B cell (primary cell): ENCODE data around the gene VPS8. TPM values are rescaled to one million over a fixed set of nuclear protein-coding genes. Genes with fewer than 3 reads are reported as not detected.

Source experiments
- ATAC-seq: fragments of 200-7000 bp; cut with Tn5 transposase; one replicate; pipeline ENCODE4 v1.10.0; 2021; ENCODE audit warnings: low read depth, mild to moderate bottlenecking, moderate number of reproducible peaks, moderate library complexity
- CTCF ChIA-PET: fragments of 350-600 bp; sonication (Branson Sonifier 250); formaldehyde crosslinking; loops from one replicate; lab custom pipeline; 2021; ENCODE audit warnings: antibody characterized with exemption, inconsistent platforms; lab: Charles Lee
- POLR2A ChIA-PET: fragments of 350-600 bp; sonication (Branson Sonifier 250); formaldehyde crosslinking; loops from one replicate; lab custom pipeline; 2021; ENCODE audit warnings: antibody characterized with exemption; lab: Charles Lee
- DNase-seq: peaks from one replicate; pipeline ENCODE4 v3.0.0; 2013
- H2AFZ ChIP-seq: 2 replicates; pipeline ENCODE4 v1.6.1; 2012; ENCODE audit warnings: mild to moderate bottlenecking, low read depth, low read length; ENCODE audit not compliant: insufficient read depth, poor library complexity, severe bottlenecking
- H3K27ac ChIP-seq, 2 donors: 1 replicate in 1 of 2; 2 replicates in 1 of 2; pipeline ENCODE4 v1.5.1; 2012 to 2013; ENCODE audit warnings: low read length in 2 of 2, mild to moderate bottlenecking in 2 of 2, moderate library complexity in 1 of 2
- H3K27me3 ChIP-seq, 4 experiments: fragments of 200-600 bp in 1 of 4; sonication (generic) in 1 of 4; replicated peaks in 1 of 4; 1 replicate in 2 of 4; 2 replicates in 2 of 4; pipeline versions ENCODE4 v1.6.1 to v1.7.0; 2013 to 2016; ENCODE audit warnings: low read length in 3 of 4, mild to moderate bottlenecking in 2 of 4, mixed read lengths in 1 of 4, moderate library complexity in 1 of 4; ENCODE audit not compliant: insufficient read depth in 4 of 4, control insufficient read depth in 3 of 4; ENCODE audit errors: control extremely low read depth in 1 of 4
- H3K36me3 ChIP-seq, 2 experiments: replicated peaks in 1 of 2; 1 replicate in 1 of 2; 2 replicates in 1 of 2; pipeline versions ENCODE4 v1.6.1 to v1.7.1; 2013; ENCODE audit warnings: low read length in 1 of 2; ENCODE audit not compliant: insufficient read depth in 2 of 2, control insufficient read depth in 1 of 2; ENCODE audit errors: control extremely low read depth in 1 of 2, extremely low read depth in 1 of 2
- H3K4me1 ChIP-seq, 2 donors: fragments of 200-600 bp in 1 of 2; sonication (generic) in 1 of 2; 1 replicate in 1 of 2; 2 replicates in 1 of 2; pipeline versions ENCODE4 v1.5.1 to v1.6.1; 2013 to 2017; ENCODE audit warnings: low read length in 2 of 2; ENCODE audit not compliant: control insufficient read depth in 2 of 2, insufficient read depth in 2 of 2
- H3K4me2 ChIP-seq: replicated peaks from 2 replicates; pipeline ENCODE3; 2012; ENCODE audit warnings: mild to moderate bottlenecking, low read depth, low read length; ENCODE audit not compliant: poor library complexity, severe bottlenecking
- H3K4me3 ChIP-seq, 5 experiments: fragments of 200-600 bp in 1 of 5; sonication (generic) in 1 of 5; 1 replicate in 3 of 5; 2 replicates in 2 of 5; pipeline versions ENCODE4 v1.5.1 to v1.7.0; 2011 to 2016; ENCODE audit warnings: low read length in 4 of 5, mild to moderate bottlenecking in 4 of 5, low read depth in 2 of 5, control low read depth in 1 of 5, moderate library complexity in 1 of 5; ENCODE audit not compliant: insufficient read depth in 1 of 5; ENCODE audit errors: control extremely low read depth in 1 of 5, extremely low read depth in 1 of 5
- H3K79me2 ChIP-seq: fragments of 200-600 bp; sonication (generic); one replicate; pipeline ENCODE4 v1.6.0; 2016; ENCODE audit warnings: low read length; ENCODE audit not compliant: control insufficient read depth, insufficient read depth
- H3K9ac ChIP-seq: fragments of 200-600 bp; sonication (generic); 2 replicates; pipeline ENCODE4 v1.6.1; 2017; ENCODE audit warnings: mild to moderate bottlenecking, low read length, moderate library complexity
- H3K9me3 ChIP-seq, 3 donors: one replicate each; pipeline versions ENCODE4 v1.6.1 to v1.7.1; 2013; ENCODE audit warnings: low read length in 2 of 3; ENCODE audit not compliant: control insufficient read depth in 2 of 3, insufficient read depth in 1 of 3; ENCODE audit errors: control extremely low read depth in 1 of 3
- H4K20me1 ChIP-seq: 2 replicates; pipeline ENCODE4 v1.6.0; 2012; ENCODE audit warnings: mild to moderate bottlenecking, low read length; ENCODE audit not compliant: insufficient read depth, control insufficient read depth, poor library complexity, severe bottlenecking
- H3K27ac Mint-ChIP-seq: one replicate; pipeline ENCODE4 v1.8.0; 2021; ENCODE audit warnings: mixed read lengths
- H3K27me3 Mint-ChIP-seq: one replicate; pipeline ENCODE4 v1.8.0; 2021; ENCODE audit warnings: mixed read lengths
- H3K4me1 Mint-ChIP-seq: one replicate; pipeline ENCODE4 v1.8.0; 2021; ENCODE audit warnings: mixed read lengths
- H3K4me3 Mint-ChIP-seq: one replicate; pipeline ENCODE4 v1.8.0; 2021; ENCODE audit warnings: mixed read lengths
- H3K9me3 Mint-ChIP-seq: one replicate; pipeline ENCODE4 v1.8.0; 2022; ENCODE audit warnings: mixed read lengths; ENCODE audit not compliant: insufficient read depth
- EZH2 ChIP-seq: IDR thresholded peaks from 2 replicates; pipeline ENCODE4 v1.6.1; 2012; ENCODE audit warnings: borderline replicate concordance, low read depth, mild to moderate bottlenecking, moderate library complexity, low read length; ENCODE audit not compliant: insufficient read depth, poor library complexity, severe bottlenecking
- WGBS: methylation state at CpG from one replicate; pipeline ENCODE4 v1.1.5; 2013; ENCODE audit warnings: missing lambda C conversion rate; ENCODE audit not compliant: insufficient coverage; 5-methylcytosine and 5-hydroxymethylcytosine counted together
- intact Hi-C: fragments of 100-400 bp; cut with micrococcal nuclease; formaldehyde crosslinking; loops from one replicate; pipeline ENCODE4 v1.10.0; 2022
- polyA plus RNA-seq: library from polyadenylated mRNA; depleted of rRNA; stranded (reverse); fragments of >200 nt; gene quantifications from 2 replicates; pipeline ENCODE4 v1.2.3, GENCODE V29; 2012
- total RNA-seq, 2 donors: library from RNA; stranded (reverse); fragments of 120-200 nt in 1 of 2; gene quantifications; 1 replicate in 1 of 2; 2 replicates in 1 of 2; pipeline versions ENCODE4 v1.2.3 to v1.2.4, GENCODE V29; 2013 to 2022
- TF ChIP-seq, protein P1 (sequence below): fragments of 200-600 bp; IDR thresholded peaks from one replicate; pipeline ENCODE4 v1.8.0; 2022; ENCODE audit warnings: antibody characterized with exemption, mild to moderate bottlenecking

VPS8 gene
- total and polyA plus RNA-seq, 2 donors (not counting 1 experiment from before 2014, with no cell fraction given), result 18.3 to 95.6 TPM

DNA sequence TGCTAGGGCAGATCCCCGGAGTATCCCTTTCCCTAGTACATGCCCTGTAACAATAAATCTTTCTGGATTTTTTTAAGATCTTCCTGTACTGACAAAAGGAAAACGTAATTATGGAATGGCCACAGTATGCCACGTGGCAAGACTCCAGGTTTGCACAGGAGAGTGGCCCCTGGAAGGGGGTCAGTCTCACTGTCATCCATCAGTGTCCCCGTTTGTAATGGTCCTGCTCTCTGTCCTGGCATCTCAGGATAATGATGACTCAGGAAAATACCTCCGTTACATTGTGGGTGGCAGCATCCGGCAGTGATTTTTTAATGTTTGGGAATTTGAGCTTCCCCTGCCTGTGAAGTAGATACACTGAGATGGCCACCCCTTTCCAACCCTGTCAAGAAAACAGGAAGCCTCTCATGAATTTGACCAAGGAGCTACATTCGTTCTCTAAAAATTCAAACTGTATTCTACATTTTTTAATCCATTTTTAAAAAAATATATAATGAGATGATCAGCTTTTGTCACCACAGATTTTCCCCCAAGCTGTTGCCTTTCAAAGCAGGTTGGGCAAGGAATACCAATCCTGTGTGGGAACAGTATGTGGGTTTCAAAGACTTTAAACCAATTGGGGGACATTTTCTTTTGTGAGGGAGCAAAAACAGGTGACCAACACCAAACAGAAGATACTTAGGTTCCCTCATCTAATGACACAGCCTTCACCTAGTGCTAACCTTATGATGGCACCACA is 230.5 kb downstream of the VPS8 start:
- ATAC-seq, result no peak
- WGBS, result 97% methylated on average over 5 of the region's 7 CpGs
- Histone ChIP-seq H3K4me2 (no peak overlapping the region), H3K4me3 (no peak overlapping the region), H3K9ac (no peak overlapping the region), H3K27ac (no peak overlapping the region), H2AFZ (no peak overlapping the region), H3K27me3 (no peaks in the 10 kb centered on the region), H3K9me3 (no peaks in the 10 kb centered on the region), H3K79me2 (no peaks in the 10 kb centered on the region), H3K4me1 (no peaks in the 10 kb centered on the region), H3K36me3 (peaks cover 0 to 13% of the 10 kb centered on the region in 2 experiments), H4K20me1 (no peaks in the 10 kb centered on the region)
- POLR2A ChIA-PET, result no interaction called here
- Mint-ChIP-seq H3K27me3 (no peaks in the 10 kb centered on the region), H3K4me3 (no peak overlapping the region), H3K4me1 (no peaks in the 10 kb centered on the region), H3K9me3 (peaks cover 2% of the 10 kb centered on the region), H3K27ac (no peak overlapping the region)
- intact Hi-C loops, result no loop called here
- TF ChIP-seq, protein P1, sequence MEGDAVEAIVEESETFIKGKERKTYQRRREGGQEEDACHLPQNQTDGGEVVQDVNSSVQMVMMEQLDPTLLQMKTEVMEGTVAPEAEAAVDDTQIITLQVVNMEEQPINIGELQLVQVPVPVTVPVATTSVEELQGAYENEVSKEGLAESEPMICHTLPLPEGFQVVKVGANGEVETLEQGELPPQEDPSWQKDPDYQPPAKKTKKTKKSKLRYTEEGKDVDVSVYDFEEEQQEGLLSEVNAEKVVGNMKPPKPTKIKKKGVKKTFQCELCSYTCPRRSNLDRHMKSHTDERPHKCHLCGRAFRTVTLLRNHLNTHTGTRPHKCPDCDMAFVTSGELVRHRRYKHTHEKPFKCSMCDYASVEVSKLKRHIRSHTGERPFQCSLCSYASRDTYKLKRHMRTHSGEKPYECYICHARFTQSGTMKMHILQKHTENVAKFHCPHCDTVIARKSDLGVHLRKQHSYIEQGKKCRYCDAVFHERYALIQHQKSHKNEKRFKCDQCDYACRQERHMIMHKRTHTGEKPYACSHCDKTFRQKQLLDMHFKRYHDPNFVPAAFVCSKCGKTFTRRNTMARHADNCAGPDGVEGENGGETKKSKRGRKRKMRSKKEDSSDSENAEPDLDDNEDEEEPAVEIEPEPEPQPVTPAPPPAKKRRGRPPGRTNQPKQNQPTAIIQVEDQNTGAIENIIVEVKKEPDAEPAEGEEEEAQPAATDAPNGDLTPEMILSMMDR, result no peak
- DNase-seq, result no peak
- CTCF ChIA-PET, result no interaction called here

DNA sequence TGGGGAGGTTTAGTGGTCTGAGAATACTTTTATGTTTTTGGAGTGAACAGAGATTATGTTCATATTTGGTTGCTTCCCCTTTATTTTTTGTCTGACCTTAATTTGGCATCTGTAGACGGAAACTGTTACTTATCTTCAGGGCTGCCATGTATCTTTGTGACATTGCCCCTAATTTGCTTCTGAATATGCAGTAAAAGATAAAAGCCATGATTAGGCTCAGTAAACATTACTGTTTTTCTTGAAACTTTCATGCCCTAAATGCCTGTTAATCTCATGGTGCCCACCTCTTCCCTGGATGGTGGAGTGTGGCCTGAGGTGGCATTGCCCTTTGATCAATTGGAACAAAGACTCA is 234.2 kb downstream of the VPS8 start:
- Mint-ChIP-seq H3K9me3 (no peaks in the 10 kb centered on the region), H3K4me1 (no peaks in the 10 kb centered on the region), H3K4me3 (no peak overlapping the region), H3K27me3 (no peaks in the 10 kb centered on the region), H3K27ac (no peak overlapping the region)
- no peak overlapping the region for H3K4me3 ChIP-seq
- TF ChIP-seq, protein P1, result no peak
- no peak for TF ChIP-seq EZH2
- peaks cover 5 to 47% of the 10 kb centered on the region in 2 experiments for H3K36me3 ChIP-seq
- H4K20me1 ChIP-seq, result no peaks in the 10 kb centered on the region
- POLR2A ChIA-PET, result no interaction called here
- CTCF ChIA-PET, result interaction anchor here (0.7 kb wide), 1 partner anchor 9 kb away, joined by 5 read pairs; no protein-coding TSS in a partner anchor
- no peaks in the 10 kb centered on the region for H3K4me1 ChIP-seq
- no peak overlapping the region for H3K9ac ChIP-seq
- no peak overlapping the region for H2AFZ ChIP-seq
- H3K79me2 ChIP-seq, result no peaks in the 10 kb centered on the region
- no peaks in the 10 kb centered on the region for H3K9me3 ChIP-seq
- no peaks in the 10 kb centered on the region for H3K27me3 ChIP-seq
- no peak for ATAC-seq
- H3K27ac ChIP-seq, result no peak overlapping the region
- H3K4me2 ChIP-seq, result no peak overlapping the region
- no peak for DNase-seq
- intact Hi-C loops, result no loop called here
- 100% methylated on average over 1 of the region's 1 CpG for WGBS
